PC-9 (cell line): ENCODE measurements around the gene ARL6IP1. TPM values are rescaled to one million over a fixed set of nuclear protein-coding genes. Genes with fewer than 3 reads are reported as not detected.
A peak's percentile ranks its signal among the peaks of the same experiment; 100 is the strongest.

ENCODE experiments used
- BruUV-seq: library from RNA; stranded (reverse); fragments of 400-500 nt; replicated peaks from 2 replicates; lab custom pipeline; 2021; lab: Mats Ljungman, UMichigan
- CTCF ChIA-PET: fragments of 300-600 bp; sonication (Branson Sonifier 250); formaldehyde crosslinking; loops from one replicate; lab custom pipeline; 2022; ENCODE audit warnings: antibody characterized with exemption; lab: Charles Lee
- POLR2A ChIA-PET: fragments of 300-600 bp; sonication (Branson Sonifier 250); formaldehyde crosslinking; loops from one replicate; lab custom pipeline; 2022; ENCODE audit warnings: antibody characterized with exemption; ENCODE audit not compliant: unreplicated experiment; lab: Charles Lee
- DNase-seq, 2 experiments: peaks; one replicate each; pipeline versions ENCODE4 v3.0.0 to v3.0.0-alpha.2; 2015 to 2022; ENCODE audit warnings: mixed read lengths in 1 of 2
- H2AFZ ChIP-seq: fragments of 200-600 bp; sonication (generic); 2 replicates; pipeline ENCODE4 v1.8.1; 2017; ENCODE audit warnings: antibody characterized with exemption
- H3F3A ChIP-seq: fragments of 200-600 bp; sonication (generic); 2 replicates; pipeline ENCODE4 v1.8.1; 2017; ENCODE audit warnings: antibody characterized with exemption, mild to moderate bottlenecking, low read depth; ENCODE audit not compliant: insufficient read depth
- H3K27ac ChIP-seq: fragments of 200-600 bp; sonication (generic); 2 replicates; pipeline ENCODE4 v1.6.1; 2016; ENCODE audit warnings: mixed run types
- H3K27me3 ChIP-seq: fragments of 200-600 bp; sonication (generic); 2 replicates; pipeline ENCODE4 v1.6.1; 2016; ENCODE audit warnings: low read depth, mixed run types; ENCODE audit not compliant: insufficient read depth
- H3K36me3 ChIP-seq: fragments of 200-600 bp; sonication (generic); 2 replicates; pipeline ENCODE4 v1.6.1; 2016; ENCODE audit warnings: low read depth, mixed run types
- H3K4me1 ChIP-seq: fragments of 200-600 bp; sonication (generic); replicated peaks from 2 replicates; pipeline ENCODE4 v1.6.1; 2016; ENCODE audit warnings: mixed run types; ENCODE audit not compliant: insufficient read depth
- H3K4me2 ChIP-seq: fragments of 200-600 bp; sonication (generic); 2 replicates; pipeline ENCODE4 v1.6.1; 2017; ENCODE audit warnings: mixed run types
- H3K4me3 ChIP-seq: fragments of 200-600 bp; sonication (generic); 2 replicates; pipeline ENCODE4 v1.6.1; 2016; ENCODE audit warnings: mixed run types
- H3K79me2 ChIP-seq: fragments of 200-600 bp; sonication (generic); 2 replicates; pipeline ENCODE4 v1.6.1; 2017; ENCODE audit warnings: low read depth, mixed run types
- H3K9me2 ChIP-seq: fragments of 200-600 bp; sonication (generic); 2 replicates; pipeline ENCODE4 v1.8.1; 2017; ENCODE audit warnings: mild to moderate bottlenecking; ENCODE audit not compliant: insufficient read depth
- H3K9me3 ChIP-seq: fragments of 200-600 bp; sonication (generic); 2 replicates; pipeline ENCODE4 v1.8.1; 2016; ENCODE audit warnings: low read depth; ENCODE audit not compliant: insufficient read depth
- H4K20me1 ChIP-seq: fragments of 200-600 bp; sonication (generic); 2 replicates; pipeline ENCODE4 v1.8.1; 2017; ENCODE audit not compliant: insufficient read depth
- EZH2 ChIP-seq: fragments of 200-600 bp; sonication (generic); IDR thresholded peaks from 2 replicates; pipeline ENCODE4 v1.8.0; 2017; ENCODE audit warnings: antibody characterized with exemption, low read depth
- intact Hi-C: fragments of 100-400 bp; cut with micrococcal nuclease; formaldehyde crosslinking; loops from one replicate; pipeline ENCODE4 v1.10.0; 2022; ENCODE audit not compliant: unreplicated experiment
- total RNA-seq: library from RNA; stranded (reverse); gene quantifications from 2 replicates; pipeline ENCODE4 v1.2.3, GENCODE V29; 2021
- TF ChIP-seq, protein P1 (sequence below): fragments of 200-600 bp; sonication (generic); conservative IDR thresholded peaks from 2 replicates; pipeline ENCODE4 v1.6.1; 2017; ENCODE audit warnings: mixed run types, antibody characterized with exemption, mild to moderate bottlenecking, moderate library complexity

Gene ARL6IP1
- total RNA-seq, 1 experiment from 2014 or later: 294 TPM

DNA sequence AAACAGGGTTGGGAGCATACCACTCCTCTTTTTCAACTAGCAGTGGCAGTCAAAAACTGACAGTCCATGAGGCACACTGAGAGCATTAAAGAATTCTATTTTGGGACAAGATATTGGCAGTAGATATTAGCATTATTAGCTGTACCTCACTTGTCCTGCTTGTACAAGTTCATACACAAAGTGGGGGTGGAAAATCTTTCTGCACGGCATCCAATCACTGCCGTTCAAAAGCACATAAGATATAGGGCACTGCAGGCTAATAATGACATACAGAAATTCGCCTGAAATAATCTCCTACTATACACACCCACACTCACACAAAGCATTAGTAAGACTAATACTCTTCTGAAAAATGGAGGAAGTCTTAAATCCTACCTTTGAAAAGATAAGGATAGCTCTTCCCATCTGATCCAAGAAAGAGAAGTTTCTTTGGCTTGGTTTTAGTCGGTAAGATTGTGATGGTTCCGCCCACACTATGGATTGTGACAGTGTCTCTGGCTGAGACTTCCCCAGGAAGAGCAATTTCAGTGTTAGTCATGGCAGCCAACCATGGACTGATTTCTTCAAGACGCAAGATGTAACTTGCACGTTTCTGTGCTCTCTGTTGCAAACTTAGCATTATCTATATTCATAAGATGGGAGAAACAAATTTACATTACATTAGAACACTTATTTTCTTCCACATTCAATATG lies 40.6 kb upstream of the ARL6IP1 start:
- Histone ChIP-seq H4K20me1 (no peaks in the 10 kb centered on the region), H3K4me1 (no peaks in the 10 kb centered on the region), H3K9me2 (no peaks in the 10 kb centered on the region), H3K4me2 (no peak overlapping the region), H3K27ac (no peak overlapping the region), H3K27me3 (no peaks in the 10 kb centered on the region), H3K4me3 (no peak overlapping the region), H3F3A (peaks cover 26% of the 10 kb centered on the region; the same call in 1 of the 2 replicates), H2AFZ (no peak overlapping the region), H3K79me2 (no peaks in the 10 kb centered on the region; the same call in 1 of the 2 replicates), H3K9me3 (no peaks in the 10 kb centered on the region), H3K36me3 (peaks cover 47% of the 10 kb centered on the region)
- ChIA-PET CTCF (no interaction called here), POLR2A (no interaction called here)
- no peak for DNase-seq
- no TSS peak for BruUV-seq
- intact Hi-C loops: no loop called here
- no peak for TF ChIP-seq EZH2
- TF ChIP-seq, protein P1, sequence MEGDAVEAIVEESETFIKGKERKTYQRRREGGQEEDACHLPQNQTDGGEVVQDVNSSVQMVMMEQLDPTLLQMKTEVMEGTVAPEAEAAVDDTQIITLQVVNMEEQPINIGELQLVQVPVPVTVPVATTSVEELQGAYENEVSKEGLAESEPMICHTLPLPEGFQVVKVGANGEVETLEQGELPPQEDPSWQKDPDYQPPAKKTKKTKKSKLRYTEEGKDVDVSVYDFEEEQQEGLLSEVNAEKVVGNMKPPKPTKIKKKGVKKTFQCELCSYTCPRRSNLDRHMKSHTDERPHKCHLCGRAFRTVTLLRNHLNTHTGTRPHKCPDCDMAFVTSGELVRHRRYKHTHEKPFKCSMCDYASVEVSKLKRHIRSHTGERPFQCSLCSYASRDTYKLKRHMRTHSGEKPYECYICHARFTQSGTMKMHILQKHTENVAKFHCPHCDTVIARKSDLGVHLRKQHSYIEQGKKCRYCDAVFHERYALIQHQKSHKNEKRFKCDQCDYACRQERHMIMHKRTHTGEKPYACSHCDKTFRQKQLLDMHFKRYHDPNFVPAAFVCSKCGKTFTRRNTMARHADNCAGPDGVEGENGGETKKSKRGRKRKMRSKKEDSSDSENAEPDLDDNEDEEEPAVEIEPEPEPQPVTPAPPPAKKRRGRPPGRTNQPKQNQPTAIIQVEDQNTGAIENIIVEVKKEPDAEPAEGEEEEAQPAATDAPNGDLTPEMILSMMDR: no peak

DNA sequence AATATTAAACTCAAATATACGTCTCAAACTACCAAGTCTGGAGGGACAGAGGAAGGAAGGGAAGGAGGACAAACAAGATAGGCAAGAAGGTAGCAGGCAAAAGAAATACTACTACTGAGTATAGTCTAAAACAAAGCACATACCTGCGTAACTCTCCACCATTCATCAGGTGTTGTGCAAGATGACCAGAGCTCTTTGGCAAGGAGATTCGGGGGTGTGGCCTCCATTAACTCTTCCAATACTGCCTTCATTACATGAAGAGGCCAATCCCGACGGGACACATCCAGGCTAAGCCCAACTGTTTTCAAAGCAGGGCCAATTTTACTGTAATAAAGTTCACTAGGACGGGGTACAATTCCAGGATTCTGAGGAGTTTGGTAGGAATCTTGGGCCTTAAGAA lies 38.2 kb upstream of the ARL6IP1 start:
- CTCF ChIA-PET: no interaction called here
- no peak overlapping the region for H3K4me2 ChIP-seq
- no peak overlapping the region for H3K4me3 ChIP-seq
- no peak overlapping the region for H2AFZ ChIP-seq
- BruUV-seq: no TSS peak
- H3K4me1 ChIP-seq: no peaks in the 10 kb centered on the region
- H3K27ac ChIP-seq: no peak overlapping the region
- H4K20me1 ChIP-seq: no peaks in the 10 kb centered on the region
- no peaks in the 10 kb centered on the region for H3K27me3 ChIP-seq
- peaks cover 52% of the 10 kb centered on the region for H3K36me3 ChIP-seq
- TF ChIP-seq, protein P1: no peak
- no peak for TF ChIP-seq EZH2
- no peaks in the 10 kb centered on the region for H3K9me2 ChIP-seq
- POLR2A ChIA-PET: interaction anchor here (0.6 kb wide), 1 partner anchor 24 kb away, joined by 6 read pairs; no protein-coding TSS in a partner anchor
- H3F3A ChIP-seq: peaks cover 26% of the 10 kb centered on the region; the same call in 1 of the 2 replicates
- no peaks in the 10 kb centered on the region; the same call in 1 of the 2 replicates for H3K9me3 ChIP-seq
- no peaks in the 10 kb centered on the region; the same call in 1 of the 2 replicates for H3K79me2 ChIP-seq
- DNase-seq: peak in 1 of 2 experiments; percentile 42
- intact Hi-C loops: loop anchor here (10.0 kb wide), 1 partner anchor 45 kb away; no protein-coding TSS in a partner anchor

DNA sequence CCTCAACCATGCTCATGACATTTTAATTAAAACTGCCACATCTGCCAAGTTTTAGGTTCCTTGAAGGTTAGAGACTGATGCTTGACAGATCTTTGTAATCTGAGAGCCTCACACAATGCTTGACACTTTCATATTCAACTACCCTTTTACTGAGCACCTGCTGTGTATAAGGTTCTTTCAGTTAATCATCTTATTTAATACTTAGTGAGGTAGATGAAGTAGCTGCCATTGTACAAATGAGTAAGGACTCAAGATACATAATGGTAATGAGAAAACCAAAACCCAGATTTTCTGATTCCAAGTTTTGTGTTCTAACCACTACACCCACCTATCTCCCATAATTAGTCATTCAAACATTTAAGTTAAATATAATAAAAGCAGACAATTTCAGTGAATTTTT lies 35.4 kb upstream of the ARL6IP1 start:
- no peaks in the 10 kb centered on the region; the same call in 1 of the 2 replicates for H3K9me3 ChIP-seq
- no peaks in the 10 kb centered on the region for H4K20me1 ChIP-seq
- H3K4me2 ChIP-seq: no peak overlapping the region
- no peak overlapping the region for H3K4me3 ChIP-seq
- H3K4me1 ChIP-seq: no peaks in the 10 kb centered on the region
- CTCF ChIA-PET: no interaction called here
- BruUV-seq: no TSS peak
- H2AFZ ChIP-seq: no peak overlapping the region
- no peaks in the 10 kb centered on the region for H3K27me3 ChIP-seq
- DNase-seq: no peak
- POLR2A ChIA-PET: no interaction called here
- intact Hi-C loops: loop anchor here (10.0 kb wide), 1 partner anchor 48 kb away; no protein-coding TSS in a partner anchor
- peaks cover 67% of the 10 kb centered on the region for H3K36me3 ChIP-seq
- H3K27ac ChIP-seq: no peak overlapping the region
- H3K9me2 ChIP-seq: no peaks in the 10 kb centered on the region
- TF ChIP-seq, protein P1: no peak
- TF ChIP-seq EZH2: no peak
- H3F3A ChIP-seq: peaks cover 36% of the 10 kb centered on the region
- no peaks in the 10 kb centered on the region for H3K79me2 ChIP-seq
